ENCODE data around the gene LTBR.

- TF ChIP-seq EZH2 (IDR thresholded peaks at IDR 0.05; ENCODE audit: borderline replicate concordance), result no peak
- no peak for TF ChIP-seq EZH2phosphoT487 (IDR thresholded peaks at IDR 0.05; ENCODE audit: low read depth, severe bottlenecking, unreplicated experiment)
These were observed 40.0 kb downstream of the LTBR start for GRCh38 chr12:6424008-6424347.
